ENCODE results near the gene EEFSEC.

DNA sequence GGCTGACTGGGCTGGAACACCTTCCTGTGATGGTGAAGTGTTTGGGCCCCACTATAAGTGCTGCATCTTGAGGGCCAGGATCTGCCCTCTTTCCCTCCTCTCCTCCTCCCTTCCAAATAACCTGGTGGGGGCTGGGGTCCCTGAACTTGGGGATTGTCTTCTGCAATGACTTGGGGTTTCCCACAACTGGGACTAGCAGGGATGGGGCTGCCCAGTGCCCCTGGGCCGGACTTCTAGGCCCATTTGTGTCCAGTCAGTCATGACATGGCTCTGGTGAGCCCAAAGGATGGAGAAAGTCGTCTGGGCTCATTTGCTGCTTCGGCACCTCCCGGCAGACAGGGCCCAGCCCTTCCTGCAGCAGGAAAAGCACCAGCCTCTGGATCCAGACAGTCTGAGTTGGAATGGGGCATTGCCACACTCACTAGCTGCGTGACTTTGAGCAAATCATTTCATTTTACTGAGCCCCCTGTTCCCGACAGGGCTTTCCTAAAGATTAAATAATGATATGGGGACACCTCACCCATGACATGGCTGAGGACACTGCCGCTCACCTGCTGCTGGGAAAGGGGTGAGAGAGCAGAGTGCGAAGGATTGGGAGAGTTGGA lies 200.2 kb downstream of the EEFSEC start:
- TF ChIP-seq, protein P1, sequence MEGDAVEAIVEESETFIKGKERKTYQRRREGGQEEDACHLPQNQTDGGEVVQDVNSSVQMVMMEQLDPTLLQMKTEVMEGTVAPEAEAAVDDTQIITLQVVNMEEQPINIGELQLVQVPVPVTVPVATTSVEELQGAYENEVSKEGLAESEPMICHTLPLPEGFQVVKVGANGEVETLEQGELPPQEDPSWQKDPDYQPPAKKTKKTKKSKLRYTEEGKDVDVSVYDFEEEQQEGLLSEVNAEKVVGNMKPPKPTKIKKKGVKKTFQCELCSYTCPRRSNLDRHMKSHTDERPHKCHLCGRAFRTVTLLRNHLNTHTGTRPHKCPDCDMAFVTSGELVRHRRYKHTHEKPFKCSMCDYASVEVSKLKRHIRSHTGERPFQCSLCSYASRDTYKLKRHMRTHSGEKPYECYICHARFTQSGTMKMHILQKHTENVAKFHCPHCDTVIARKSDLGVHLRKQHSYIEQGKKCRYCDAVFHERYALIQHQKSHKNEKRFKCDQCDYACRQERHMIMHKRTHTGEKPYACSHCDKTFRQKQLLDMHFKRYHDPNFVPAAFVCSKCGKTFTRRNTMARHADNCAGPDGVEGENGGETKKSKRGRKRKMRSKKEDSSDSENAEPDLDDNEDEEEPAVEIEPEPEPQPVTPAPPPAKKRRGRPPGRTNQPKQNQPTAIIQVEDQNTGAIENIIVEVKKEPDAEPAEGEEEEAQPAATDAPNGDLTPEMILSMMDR (IDR thresholded peaks at IDR 0.05), result no peak
- TF ChIP-seq POLR2AphosphoS5 (IDR thresholded peaks at IDR 0.05), result no peak

Data from breast epithelium (tissue), 3 donors.